ENCODE measurements around the gene DNAJC3. TPM values are rescaled to one million over a fixed set of nuclear protein-coding genes. Genes with fewer than 3 reads are reported as not detected.

The DNAJC3 gene
- total RNA-seq, 1 experiment from 2014 or later: 21.2 TPM

- H3K27me3 Mint-ChIP-seq (ENCODE audit: low read depth): no peaks in the 10 kb centered on the region
- H3K27ac ChIP-seq (ENCODE audit: insufficient read length, low read depth, low read length): no peak overlapping the region
- no CpG with 5 or more reads among the region's 1 CpG for WGBS (ENCODE audit: extremely low coverage, insufficient read length, low lambda C conversion rate)
Measured at GRCh38 chr13:95779522-95779921, 102.6 kb downstream of the DNAJC3 start.

More at GRCh38 chr13:95779522-95779921, 102.6 kb downstream of the DNAJC3 start:
- Histone ChIP-seq H3K79me1 (ENCODE audit: insufficient read depth, low read depth, low read length, poor library complexity, severe bottlenecking) (no peaks in the 10 kb centered on the region), H4K5ac (ENCODE audit: insufficient read length, low read depth, low read length) (no peak overlapping the region), H4K8ac (replicated peaks; ENCODE audit: insufficient read length, low read depth, low read length) (no peak overlapping the region), H3K27me3 (ENCODE audit: insufficient read depth, low read length) (no peaks in the 10 kb centered on the region), H3K18ac (ENCODE audit: insufficient read length, low read depth, low read length) (no peak overlapping the region), H3K9me3 (ENCODE audit: control insufficient read depth, low read depth, low read length) (no peaks in the 10 kb centered on the region), H2BK15ac (ENCODE audit: low read depth, low read length) (no peak overlapping the region), H2BK20ac (ENCODE audit: low read depth, low read length, poor library complexity, severe bottlenecking) (no peak overlapping the region), H4K91ac (ENCODE audit: insufficient read length, low read depth, low read length) (no peak overlapping the region), H3K4ac (ENCODE audit: low read depth, low read length) (no peak overlapping the region), H3K4me1 (ENCODE audit: insufficient read depth, low read length) (no peaks in the 10 kb centered on the region), H3K23me2 (ENCODE audit: insufficient read length, low read depth, low read length, poor library complexity, severe bottlenecking) (no peaks in the 10 kb centered on the region), H3K23ac (ENCODE audit: insufficient read length, low read depth, low read length) (no peak overlapping the region), H4K20me1 (ENCODE audit: control insufficient read depth, insufficient read depth, insufficient read length) (no peaks in the 10 kb centered on the region), H2BK120ac (ENCODE audit: low read depth, low read length, poor library complexity, severe bottlenecking) (no peak overlapping the region), H2AK5ac (ENCODE audit: insufficient read length, low read length) (no peak overlapping the region), H3K79me2 (ENCODE audit: insufficient read depth, low read length) (no peaks in the 10 kb centered on the region), H3K4me2 (ENCODE audit: insufficient read depth, insufficient read length, low read length) (no peak overlapping the region), H3K9ac (ENCODE audit: extremely low read depth, insufficient read length, low read length) (no peak overlapping the region), H2BK12ac (ENCODE audit: insufficient read length, low read depth, low read length) (no peak overlapping the region), H2AFZ (ENCODE audit: low read length) (no peak overlapping the region), H3T11ph (ENCODE audit: low read length) (no peak overlapping the region), H3K14ac (ENCODE audit: insufficient read depth, low read length) (no peak overlapping the region), H2BK5ac (ENCODE audit: insufficient read length, low read length) (no peak overlapping the region), H3K56ac (ENCODE audit: insufficient read length, low read depth, low read length) (no peak overlapping the region)
- peaks cover 0 to 4% of the 10 kb centered on the region in 2 experiments; a peak in 1 of 4 replicates for H3K4me1 Mint-ChIP-seq
- no peak for DNase-seq
- no peak for TF ChIP-seq CTCF (conservative IDR thresholded peaks at IDR 0.05)
- H3K4me3 Mint-ChIP-seq: no peak overlapping the region
- H3K36me3 Mint-ChIP-seq (ENCODE audit: insufficient read depth in 1 of 3, low read depth in 3 of 3): peaks cover 0 to 10% (median 3%) of the 10 kb centered on the region in 3 experiments; a peak in 5 of 7 replicates
- H3K9me3 Mint-ChIP-seq: no peaks in the 10 kb centered on the region
- no peak overlapping the region for H3K27ac Mint-ChIP-seq

All from H9 (cell line).